Measurements from ENCODE around the gene TSPAN7. TPM values are rescaled to one million over a fixed set of nuclear protein-coding genes. Genes with fewer than 3 reads are reported as not detected.

The TSPAN7 gene
- polyA plus RNA-seq, 2 of the 4 experiments (the other 2 are of a cell fraction), result 2.5 to 6.1 TPM

- TF ChIP-seq REST (IDR thresholded peaks at IDR 0.05), result no peak
- no peak for TF ChIP-seq TFCP2L1 (CRISPR knock-in tag; IDR thresholded peaks at IDR 0.05)
- no peak for TF ChIP-seq ZFP36 (IDR thresholded peaks at IDR 0.05; ENCODE audit: borderline replicate concordance, partially characterized antibody)
- no peak for TF ChIP-seq JUN (IDR thresholded peaks at IDR 0.05)
- TF ChIP-seq HOXA7 (CRISPR knock-in tag; IDR thresholded peaks at IDR 0.05), result no peak
- TF ChIP-seq JUNB (IDR thresholded peaks at IDR 0.05), result no peak
- no peak for TF ChIP-seq NR3C1 (IDR thresholded peaks at IDR 0.05)
- TF ChIP-seq BCL3 (IDR thresholded peaks at IDR 0.05), result no peak
Measured at GRCh38 chrX:38678821-38679220, 117.5 kb downstream of the TSPAN7 start (continued).

- H3K27ac ChIP-seq, result no peak overlapping the region
- no peak overlapping the region for H3K4me2 ChIP-seq
- WGBS (ENCODE audit: missing lambda C conversion rate), result 57% methylated on average over 2 of the region's 2 CpGs
- no peak overlapping the region for H3K4me3 ChIP-seq
- CTCF ChIA-PET, result no interaction called here
- FAIRE-seq (no peak), ATAC-seq (no peak), DNase-seq (ENCODE audit: low read depth in 1 of 2, low spot score in 1 of 2) (no peak)
- no peak for TF ChIP-seq POLR2A (IDR thresholded peaks at IDR 0.05; ENCODE audit: low read length)
- TF ChIP-seq BHLHE40 (IDR thresholded peaks at IDR 0.05; ENCODE audit: low read depth, low read length), result no peak
- no peak for TF ChIP-seq ESRRA (IDR thresholded peaks at IDR 0.05; ENCODE audit: borderline replicate concordance, low read length)
- no peak for TF ChIP-seq HOXA7 (CRISPR knock-in tag; IDR thresholded peaks at IDR 0.05)
- no peak for TF ChIP-seq REST (IDR thresholded peaks at IDR 0.05)
- TF ChIP-seq ZSCAN20 (CRISPR knock-in tag; IDR thresholded peaks at IDR 0.05), result no peak
- TF ChIP-seq RAD21 (conservative IDR thresholded peaks at IDR 0.05 in 1 of 2, IDR thresholded peaks at IDR 0.05 in 1 of 2), result no peak
- TF ChIP-seq USF2 (IDR thresholded peaks at IDR 0.05), result no peak
- H3K4me1 ChIP-seq, result no peaks in the 10 kb centered on the region
- POLR2A ChIA-PET, result no interaction called here
- H3K9me3 ChIP-seq, result no peaks in the 10 kb centered on the region
Measured at GRCh38 chrX:38679695-38680094, 118.4 kb downstream of the TSPAN7 start.

GRCh38 chrX:38682095-38682494 lies 120.8 kb downstream of the TSPAN7 start:
- no peak for ATAC-seq
- H3K4me3 ChIP-seq, result no peak overlapping the region
- no peak for DNase-seq (ENCODE audit: low read depth in 1 of 2, low spot score in 1 of 2)
- H3K27ac ChIP-seq, result no peak overlapping the region
- no peaks in the 10 kb centered on the region for H3K4me1 ChIP-seq
- FAIRE-seq, result no peak
- CTCF ChIA-PET, result no interaction called here
- H3K9me3 ChIP-seq, result no peaks in the 10 kb centered on the region
- POLR2A ChIA-PET, result no interaction called here
- WGBS (ENCODE audit: missing lambda C conversion rate), result 9% methylated on average over 2 of the region's 2 CpGs
- no peak overlapping the region for H3K4me2 ChIP-seq
- TF ChIP-seq FOSL2 (IDR thresholded peaks at IDR 0.05) (no peak), FOSL2 (CRISPR knock-in tag; IDR thresholded peaks at IDR 0.05) (no peak), RAD21 (conservative IDR thresholded peaks at IDR 0.05 in 1 of 2, IDR thresholded peaks at IDR 0.05 in 1 of 2) (no peak), ELK1 (IDR thresholded peaks at IDR 0.05; ENCODE audit: low read depth, low read length) (no peak), HMGXB4 (CRISPR knock-in tag; IDR thresholded peaks at IDR 0.05; ENCODE audit: borderline replicate concordance) (no peak), REST (IDR thresholded peaks at IDR 0.05) (no peak)

Data from A549 (cell line).